Measurements from ENCODE around the gene TAPT1. TPM values are rescaled to one million over a fixed set of nuclear protein-coding genes. Genes with fewer than 3 reads are reported as not detected.

Gene TAPT1
- total and polyA plus RNA-seq, 10 donors = 10.7 to 53.7 (median 42.4) TPM

GRCh38 chr4:16259889-16260246 is 33.6 kb upstream of the TAPT1 start:
- 63 to 88% (median 83%) methylated on average over 4 of the region's 4 CpGs for WGBS, 5 donors
- intact Hi-C loops (cut with DNase I; ENCODE audit: low total_unique reads) = loop anchor here (10.0 kb wide), 1 partner anchor 65 kb away; no protein-coding TSS in a partner anchor
- H3K9me3 ChIP-seq = no peaks in the 10 kb centered on the region
- no peak for TF ChIP-seq POLR2A (IDR thresholded peaks at IDR 0.05)
- no peak for TF ChIP-seq CTCF (IDR thresholded peaks at IDR 0.05 in 8 of 11, conservative IDR thresholded peaks at IDR 0.05 in 3 of 11)
- no peak for TF ChIP-seq POLR2AphosphoS5 (IDR thresholded peaks at IDR 0.05)
- peaks cover 0 to 31% (median 4%) of the 10 kb centered on the region in 6 donors for H3K4me1 ChIP-seq
- H3K27ac ChIP-seq = no peak overlapping the region
- H3K4me3 ChIP-seq = no peak overlapping the region
- peaks cover 0 to 17% (median 1%) of the 10 kb centered on the region in 6 donors for H3K36me3 ChIP-seq
- DNase-seq = no peak
- no peaks in the 10 kb centered on the region for H3K27me3 ChIP-seq (replicated peaks in 1 of 7)

GRCh38 chr4:16259241-16259888 is 33.1 kb upstream of the TAPT1 start:
- peaks cover 0 to 19% (median 1%) of the 10 kb centered on the region in 6 donors for H3K36me3 ChIP-seq
- no peak overlapping the region for H3K4me3 ChIP-seq
- no peaks in the 10 kb centered on the region for H3K27me3 ChIP-seq (replicated peaks in 1 of 7)
- no peaks in the 10 kb centered on the region for H3K9me3 ChIP-seq
- no peak for DNase-seq
- TF ChIP-seq POLR2A (IDR thresholded peaks at IDR 0.05) (no peak), POLR2AphosphoS5 (IDR thresholded peaks at IDR 0.05) (no peak), CTCF (IDR thresholded peaks at IDR 0.05 in 8 of 11, conservative IDR thresholded peaks at IDR 0.05 in 3 of 11) (no peak)
- H3K4me1 ChIP-seq = peaks cover 0 to 26% (median 0%) of the 10 kb centered on the region in 6 donors
- whole genome bisulfite sequencing, 5 donors = 85 to 97% (median 93%) methylated on average over 1 of the region's 1 CpG
- no peak overlapping the region for H3K27ac ChIP-seq
- intact Hi-C loops (cut with DNase I; ENCODE audit: low total_unique reads) = no loop called here

GRCh38 chr4:16257611-16258010 is 31.3 kb upstream of the TAPT1 start:
- WGBS, 5 donors = 93 to 97% (median 95%) methylated on average over 2 of the region's 2 CpGs
- peaks cover 0 to 35% (median 3%) of the 10 kb centered on the region in 6 donors for H3K36me3 ChIP-seq
- H3K27ac ChIP-seq = no peak overlapping the region
- H3K4me1 ChIP-seq = peaks cover 0 to 16% (median 0%) of the 10 kb centered on the region in 6 donors
- intact Hi-C loops (cut with DNase I; ENCODE audit: low total_unique reads) = no loop called here
- H3K4me3 ChIP-seq = no peak overlapping the region
- no peaks in the 10 kb centered on the region for H3K9me3 ChIP-seq
- no peak for DNase-seq
- no peaks in the 10 kb centered on the region for H3K27me3 ChIP-seq (replicated peaks in 1 of 7)
- no peak for TF ChIP-seq POLR2A (IDR thresholded peaks at IDR 0.05)

- peaks cover 0 to 3% (median 0%) of the 10 kb centered on the region in 6 donors for H3K4me1 ChIP-seq
- TF ChIP-seq POLR2AphosphoS5 (IDR thresholded peaks at IDR 0.05) (no peak), POLR2A (IDR thresholded peaks at IDR 0.05) (no peak), CTCF (IDR thresholded peaks at IDR 0.05 in 8 of 11, conservative IDR thresholded peaks at IDR 0.05 in 3 of 11) (no peak)
- H3K4me3 ChIP-seq = no peak overlapping the region
- intact Hi-C loops (cut with DNase I; ENCODE audit: low total_unique reads) = no loop called here
- DNase-seq = no peak
- H3K36me3 ChIP-seq = peaks cover 0 to 43% (median 6%) of the 10 kb centered on the region in 6 donors
- WGBS, 5 donors = 96 to 98% (median 97%) methylated on average over 28 of the region's 28 CpGs
- no peak overlapping the region for H3K27ac ChIP-seq
- no peaks in the 10 kb centered on the region for H3K27me3 ChIP-seq (replicated peaks in 1 of 7)
- H3K9me3 ChIP-seq = no peaks in the 10 kb centered on the region
These were observed 30.1 kb upstream of the TAPT1 start for GRCh38 chr4:16256343-16256742.
